HG02943 (cell line): ENCODE measurements around the gene HHIPL2.

Experiments used
- ATAC-seq: cut with Tn5 transposase; IDR thresholded peaks from one replicate; pipeline ENCODE4 v1.9.1; 2021; ENCODE audit warnings: mild to moderate bottlenecking, low read depth, moderate library complexity; ENCODE audit not compliant: unreplicated experiment

The HHIPL2 gene

DNA sequence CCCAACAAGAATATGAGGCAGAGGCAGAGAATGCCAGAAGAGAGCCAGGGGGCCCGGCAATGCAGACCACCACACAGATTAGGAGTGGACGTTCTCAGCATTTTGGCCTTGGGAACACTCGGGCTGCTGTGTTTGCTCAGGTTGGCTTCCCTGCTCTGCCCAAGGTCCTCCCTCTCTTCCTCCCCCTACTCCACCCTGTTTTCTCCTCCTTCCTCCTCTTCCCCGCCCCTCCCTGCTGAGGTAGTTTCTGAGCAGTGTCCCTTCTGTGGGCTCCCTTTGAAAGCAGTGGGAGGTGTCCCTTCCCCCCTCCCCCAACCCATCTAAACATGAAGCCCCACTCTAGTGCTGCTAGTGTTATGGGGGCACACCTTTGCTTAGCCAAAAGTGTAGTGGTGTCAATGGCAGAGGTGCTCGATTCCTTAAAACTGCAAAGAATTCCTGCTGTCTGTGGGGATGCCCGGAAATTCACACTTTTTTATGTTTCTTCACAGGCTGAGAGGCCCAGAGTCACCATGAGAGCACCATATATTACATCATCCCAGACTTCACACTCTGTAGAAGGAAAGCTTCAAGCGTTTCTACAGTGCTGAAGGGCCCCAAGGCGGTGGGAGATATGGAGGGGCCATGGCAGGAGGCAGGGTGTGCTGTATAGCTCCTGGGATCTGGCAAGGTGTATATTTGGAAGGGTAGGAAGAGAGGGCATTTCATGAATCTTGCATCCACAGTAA lies at the start of gene HHIPL2:
Gene HHIPL2, minus strand, starts transcription at position 161 of the 728 bp plus-strand sequence. Its CDS starts 60 bp downstream, at position 101.
- no peak for ATAC-seq

DNA sequence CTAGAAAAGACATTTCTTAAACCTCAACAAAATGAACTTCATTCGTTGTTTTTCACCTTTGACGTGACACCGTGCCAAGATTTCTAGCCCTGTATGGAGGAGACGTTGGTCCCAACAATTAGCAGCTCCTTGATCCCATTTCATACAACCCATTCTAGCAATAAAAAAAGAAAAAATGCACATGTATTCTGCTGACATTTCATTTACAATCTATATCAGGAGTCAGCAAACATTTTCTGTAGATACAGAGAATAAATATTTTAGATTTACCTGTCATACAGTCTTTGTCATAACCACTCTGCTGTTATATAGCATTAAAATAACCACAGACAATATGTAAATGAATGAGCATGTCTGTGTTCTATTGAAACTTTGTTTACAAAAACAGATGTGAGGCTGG lies 48.8 kb upstream of the HHIPL2 start:
- no peak for ATAC-seq

DNA sequence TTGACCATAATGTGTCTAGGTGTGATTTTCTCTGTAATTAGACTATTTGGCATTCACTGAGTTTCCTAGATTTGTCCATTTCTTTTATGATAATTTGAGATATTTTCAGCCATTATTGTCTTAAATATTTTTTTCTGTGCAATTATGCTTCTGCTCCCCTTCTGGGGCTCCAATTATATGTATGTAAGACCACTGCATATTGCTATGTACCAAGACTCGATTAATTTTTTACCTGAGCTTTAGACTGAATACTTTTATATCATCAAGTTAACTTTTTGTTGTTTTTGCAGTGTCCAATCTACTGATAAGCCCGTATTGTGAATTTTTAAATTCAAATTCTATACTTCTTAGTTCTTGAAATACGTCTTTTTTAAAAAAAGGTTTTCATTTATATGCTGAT lies 46.9 kb upstream of the HHIPL2 start:
- no peak for ATAC-seq

DNA sequence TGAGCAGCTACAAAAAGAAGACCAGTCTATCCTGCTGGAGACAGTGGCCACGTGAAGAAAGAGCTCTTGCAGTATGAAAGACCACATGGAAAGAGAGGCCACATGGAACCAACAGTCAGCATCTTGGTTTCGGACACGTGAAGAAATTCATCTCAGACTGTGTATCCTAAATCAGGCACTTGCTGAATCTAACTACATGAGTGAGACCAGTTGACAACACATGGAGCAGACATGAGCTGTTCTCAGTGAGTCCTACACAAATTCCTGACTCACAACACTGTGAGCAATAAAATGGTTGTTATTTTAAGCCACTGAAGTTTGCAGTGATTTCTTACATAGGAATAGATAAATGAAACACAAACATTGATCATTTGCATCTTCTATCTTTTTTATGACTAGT lies 44.3 kb upstream of the HHIPL2 start:
- ATAC-seq = no peak

DNA sequence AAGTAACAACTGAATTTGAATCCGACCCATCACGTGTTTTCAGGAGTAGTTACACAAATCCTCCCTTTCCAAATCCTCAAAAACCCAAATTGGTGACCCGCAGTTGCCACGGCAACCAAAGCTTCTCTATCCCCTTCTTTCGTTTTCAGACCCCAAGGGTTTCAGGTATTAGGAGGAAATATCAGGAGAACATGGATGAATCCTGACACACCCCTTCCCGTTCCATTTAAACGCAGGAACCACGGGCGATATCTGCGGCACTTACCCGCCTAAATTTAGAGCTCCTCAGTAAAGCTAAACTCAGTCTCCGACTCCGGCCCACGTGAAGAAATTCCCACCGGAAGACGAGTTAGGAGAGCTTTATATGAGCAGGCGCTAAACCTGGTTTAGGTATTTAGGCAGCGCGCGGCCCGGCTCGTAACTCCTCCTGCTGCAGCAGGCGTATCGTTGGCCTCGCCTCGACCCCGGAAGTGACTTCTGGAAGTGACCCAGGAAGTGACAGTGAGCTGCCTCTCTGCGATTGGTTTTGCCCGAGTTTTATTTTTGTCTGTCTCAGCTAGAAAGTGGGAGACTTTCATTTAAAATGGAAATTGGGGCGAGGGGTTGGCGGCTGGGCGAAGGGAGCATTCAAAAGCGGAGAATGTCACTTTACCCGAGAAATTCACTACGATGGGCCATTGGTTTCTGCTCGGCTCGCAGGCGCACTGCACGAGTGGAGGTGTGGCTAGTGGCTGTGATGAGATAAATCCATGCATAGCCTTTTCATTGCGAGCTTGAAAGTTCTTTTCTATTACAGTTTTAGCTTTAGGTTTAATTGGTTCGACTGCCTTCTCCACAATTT lies 41.8 kb upstream of the HHIPL2 start, which contains the start of gene TAF1A:
Gene TAF1A, minus strand, starts transcription at position 472 of the 841 bp plus-strand sequence.
- ATAC-seq = peak; percentile 99

DNA sequence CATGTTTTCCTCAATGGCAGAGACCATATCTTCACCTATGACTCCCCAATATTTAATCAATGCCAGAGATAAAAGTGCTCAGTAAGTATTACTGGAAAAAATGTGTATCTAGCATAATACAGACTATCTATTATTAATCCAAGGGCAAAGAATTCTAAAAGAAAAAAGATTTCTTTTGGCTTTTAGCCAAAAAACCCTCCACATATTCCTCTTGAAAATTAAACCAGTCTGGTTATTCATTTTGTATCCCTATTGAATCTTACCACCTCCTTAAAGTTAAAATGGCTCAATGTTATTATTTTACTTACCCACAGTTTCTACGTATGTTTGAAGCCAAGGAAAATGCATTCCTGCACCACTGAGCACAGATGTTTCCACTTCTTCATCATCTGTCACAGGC lies 40.2 kb upstream of the HHIPL2 start:
- ATAC-seq = no peak

DNA sequence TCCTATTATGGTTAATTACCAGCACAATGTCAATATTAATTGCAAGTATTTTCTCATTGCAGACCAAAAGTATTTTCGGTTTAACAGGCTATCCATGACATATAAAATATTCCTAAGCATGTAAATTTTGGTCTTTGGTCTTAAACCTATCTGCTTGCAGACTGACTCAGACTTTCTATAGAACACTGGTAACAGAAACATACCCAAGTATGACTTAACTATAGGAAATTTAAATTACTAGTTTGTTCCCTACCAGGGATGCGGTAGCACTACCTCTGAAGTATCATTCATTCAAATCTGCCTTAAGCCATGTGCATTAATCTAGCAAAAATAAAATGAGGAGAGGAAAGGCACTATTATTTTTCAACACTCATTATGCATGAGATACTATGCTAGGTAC lies 38.9 kb upstream of the HHIPL2 start:
- no peak for ATAC-seq

DNA sequence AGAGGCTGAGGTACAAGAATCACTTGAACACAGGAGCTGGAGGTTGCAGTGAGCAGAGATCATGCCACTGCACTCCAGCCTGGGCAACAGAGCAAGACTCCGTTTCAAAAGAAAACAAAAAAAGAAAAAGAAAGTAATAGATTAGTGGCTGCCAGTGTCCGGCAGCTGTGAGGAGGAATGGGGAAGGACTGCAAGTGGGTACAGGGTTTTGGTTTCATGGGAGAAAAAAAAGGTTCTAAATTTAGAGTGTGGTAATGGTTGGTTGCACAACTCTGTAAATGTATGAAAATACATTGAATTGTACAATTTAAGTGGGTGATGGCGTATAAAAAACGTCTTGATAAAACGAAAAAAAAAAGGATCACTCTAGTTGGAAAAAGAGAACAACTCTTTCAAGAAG lies 35.2 kb upstream of the HHIPL2 start:
- ATAC-seq = peak; percentile 95

DNA sequence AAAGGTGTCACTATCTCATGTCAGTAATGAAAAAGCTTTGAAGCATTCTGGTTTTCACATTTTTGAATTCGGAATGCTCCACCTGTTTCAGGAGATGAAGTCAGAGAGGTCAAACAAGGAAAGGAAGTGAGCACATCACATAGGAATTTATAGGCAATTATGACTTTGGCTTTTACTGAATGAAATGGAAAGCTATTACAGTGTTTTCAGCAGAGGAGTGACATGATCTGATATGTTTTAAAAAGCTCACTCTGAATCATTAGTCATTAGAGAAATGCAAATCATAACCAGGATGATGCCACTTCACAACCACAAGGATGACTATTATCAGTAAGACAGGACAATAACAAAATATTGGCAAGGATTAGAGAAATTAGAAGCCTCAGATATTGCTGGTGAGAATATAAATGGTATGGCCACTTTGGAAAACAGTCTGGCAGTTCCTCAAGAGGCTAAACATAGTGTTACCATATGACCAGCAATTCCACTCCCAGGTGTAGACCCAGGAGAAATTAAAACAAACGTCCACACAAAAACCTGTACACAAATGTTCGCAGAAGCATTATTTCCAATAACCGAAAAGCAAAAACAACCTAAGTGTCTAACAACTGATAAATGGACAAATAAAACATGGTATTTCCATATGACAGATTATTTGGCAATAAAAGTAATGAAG lies 34.3 kb upstream of the HHIPL2 start:
- no peak for ATAC-seq

DNA sequence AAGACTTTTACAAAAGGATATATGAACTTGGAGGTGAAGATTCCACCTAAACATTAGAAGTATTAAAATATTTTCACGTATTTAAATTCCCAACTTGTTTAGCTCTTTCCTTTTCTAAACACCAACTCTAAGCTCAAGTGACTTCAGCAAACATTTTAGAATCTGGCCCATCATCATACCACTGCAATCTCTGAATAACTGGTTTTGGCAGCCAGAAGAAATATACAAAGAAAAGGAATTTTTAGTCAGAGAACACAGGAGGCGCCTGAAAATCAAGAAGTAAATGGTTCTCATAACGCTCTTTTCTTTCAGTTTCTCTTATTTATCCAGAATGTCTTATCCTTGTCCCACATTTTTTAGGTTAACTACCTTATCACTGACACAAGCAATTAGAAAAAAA lies 31.4 kb upstream of the HHIPL2 start:
- ATAC-seq = no peak

DNA sequence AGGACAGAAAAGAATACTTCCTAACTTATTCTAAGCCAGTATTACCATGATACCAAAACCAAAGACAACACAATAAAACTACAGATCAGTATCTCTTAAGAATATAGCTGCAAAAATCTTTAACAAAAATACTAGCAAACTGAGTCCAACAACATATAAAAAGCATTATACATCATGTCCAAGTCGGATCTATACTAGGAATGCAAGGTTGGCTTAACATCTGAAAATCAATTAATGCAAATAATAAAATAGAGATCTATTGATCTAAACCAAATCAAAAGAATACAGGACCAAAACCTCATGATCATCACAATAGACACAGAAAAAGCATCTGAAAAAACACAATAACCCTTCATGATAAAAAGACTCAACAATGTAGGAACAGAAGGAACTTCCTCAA lies 22.9 kb upstream of the HHIPL2 start:
- ATAC-seq = no peak

DNA sequence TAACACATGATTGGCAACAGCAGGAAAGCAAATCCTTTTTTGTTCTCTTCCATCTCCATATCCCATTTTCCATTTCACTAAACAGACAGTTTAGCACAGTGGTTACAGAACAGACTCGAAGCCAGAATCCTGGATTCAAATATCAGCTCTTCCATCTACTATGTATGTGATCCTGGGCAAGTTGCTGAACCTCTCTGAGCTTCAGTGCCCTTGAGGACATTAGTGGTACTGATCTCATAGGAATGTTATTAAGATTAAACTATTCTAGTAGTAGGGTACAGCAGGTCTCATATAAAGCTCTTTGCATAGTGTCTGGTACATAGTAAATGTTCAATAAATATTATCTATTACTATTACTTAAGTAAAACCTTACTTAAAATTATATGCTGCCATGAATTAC lies 13.8 kb upstream of the HHIPL2 start:
- no peak for ATAC-seq

DNA sequence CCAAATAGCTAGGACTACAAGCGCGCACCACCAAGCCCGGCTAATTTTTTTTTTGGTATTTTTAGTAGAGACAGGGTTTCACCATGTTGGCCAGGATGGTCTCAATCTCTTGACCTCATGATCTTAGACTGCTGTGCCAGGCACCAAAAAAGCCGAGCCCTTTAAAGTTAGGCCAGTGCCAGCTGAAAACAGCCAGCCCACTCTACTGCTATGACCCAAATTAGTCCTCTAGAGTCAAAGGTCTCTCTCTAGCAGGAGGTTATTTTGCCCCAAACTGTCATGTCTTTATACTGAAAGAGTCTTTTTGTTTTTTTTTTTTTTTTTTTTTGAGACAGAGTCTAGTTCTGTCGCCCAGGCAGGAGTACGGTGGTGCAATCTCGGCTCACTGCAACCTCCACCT lies 9.7 kb upstream of the HHIPL2 start:
- no peak for ATAC-seq

DNA sequence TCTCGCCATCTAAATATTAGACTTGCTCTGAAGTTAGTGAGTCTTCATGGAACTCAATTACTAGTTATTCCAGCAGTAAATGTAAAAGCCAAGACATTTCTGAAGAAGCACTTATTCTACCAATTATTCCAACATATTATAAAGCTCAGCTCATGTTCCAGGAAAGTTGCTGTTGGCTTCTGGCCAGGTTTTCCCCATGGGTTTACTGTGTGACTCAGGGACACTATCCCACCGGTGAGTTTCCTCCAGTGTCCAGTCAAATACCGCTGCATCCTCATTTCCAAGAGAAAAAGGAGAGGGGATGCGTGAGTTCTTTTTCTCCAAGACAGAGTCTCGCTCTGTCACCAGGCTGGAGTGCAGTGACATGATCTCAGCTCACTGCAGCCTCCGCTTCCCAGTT lies 9.2 kb upstream of the HHIPL2 start:
- no peak for ATAC-seq

DNA sequence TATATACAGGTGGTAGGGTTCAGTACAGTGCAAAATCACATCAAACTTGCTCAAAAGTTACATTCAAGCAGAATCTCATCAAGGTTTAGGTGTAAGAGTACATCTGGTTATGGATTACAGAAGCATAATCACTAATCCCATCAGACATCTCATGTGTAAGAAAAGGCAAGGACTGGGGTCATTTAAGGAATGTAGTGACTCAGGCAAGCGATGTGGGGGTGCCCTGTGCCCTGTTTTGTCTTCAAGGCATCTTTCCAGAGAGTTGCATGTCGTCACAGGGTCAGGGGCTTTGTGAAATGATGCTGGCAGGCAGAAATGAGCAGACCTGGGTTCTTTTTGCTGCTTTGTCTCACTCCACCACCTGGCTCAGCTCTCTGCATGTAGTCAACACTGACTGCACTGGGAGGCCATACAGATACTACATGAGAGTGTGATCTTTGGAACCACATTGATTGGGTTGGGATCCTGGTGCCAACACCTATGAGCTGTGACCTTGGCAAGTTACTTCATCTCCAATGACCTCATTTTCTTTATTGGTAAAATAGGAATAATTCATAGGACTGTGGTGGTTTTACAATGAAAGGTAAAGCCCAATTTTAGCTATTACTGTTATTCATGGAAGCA lies 8.2 kb upstream of the HHIPL2 start:
- no peak for ATAC-seq

DNA sequence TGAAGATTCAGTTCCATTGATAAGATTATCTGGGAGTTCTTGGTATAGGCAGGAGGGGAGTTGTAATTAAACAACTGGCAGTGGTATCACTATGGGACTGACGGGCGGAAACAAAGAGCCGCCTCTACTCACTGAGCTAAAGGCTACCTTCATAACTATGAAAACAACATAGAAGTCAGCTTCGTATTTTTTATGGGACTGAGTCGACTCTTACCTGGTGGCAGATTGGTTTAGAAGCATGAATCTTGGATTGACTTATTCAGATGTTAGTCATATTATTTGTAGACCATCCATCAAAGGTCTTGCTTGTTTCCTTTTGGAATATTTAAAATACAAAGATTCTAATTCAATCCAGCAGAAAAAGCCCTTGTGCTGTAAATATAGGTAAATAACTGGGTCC lies 6.3 kb upstream of the HHIPL2 start:
- no peak for ATAC-seq

DNA sequence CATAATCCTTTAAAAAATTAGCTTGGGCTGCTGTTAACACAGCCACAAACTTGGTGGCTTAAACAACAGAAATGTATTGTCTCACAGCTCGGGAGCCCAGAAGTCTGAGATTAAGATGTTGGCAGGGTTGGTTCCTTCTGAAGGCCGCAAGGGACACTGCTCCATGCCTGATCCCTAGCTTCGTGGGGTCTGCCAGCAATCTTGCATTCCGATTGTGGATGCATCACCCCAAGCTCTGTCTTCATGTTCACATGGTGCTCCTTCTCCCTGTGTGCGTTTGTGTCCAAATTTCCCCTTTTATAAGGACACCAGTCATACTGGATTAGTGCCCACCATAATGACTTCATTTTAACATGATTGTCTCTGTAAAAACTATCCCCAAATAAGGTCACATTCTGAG lies 5.0 kb upstream of the HHIPL2 start:
- no peak for ATAC-seq

DNA sequence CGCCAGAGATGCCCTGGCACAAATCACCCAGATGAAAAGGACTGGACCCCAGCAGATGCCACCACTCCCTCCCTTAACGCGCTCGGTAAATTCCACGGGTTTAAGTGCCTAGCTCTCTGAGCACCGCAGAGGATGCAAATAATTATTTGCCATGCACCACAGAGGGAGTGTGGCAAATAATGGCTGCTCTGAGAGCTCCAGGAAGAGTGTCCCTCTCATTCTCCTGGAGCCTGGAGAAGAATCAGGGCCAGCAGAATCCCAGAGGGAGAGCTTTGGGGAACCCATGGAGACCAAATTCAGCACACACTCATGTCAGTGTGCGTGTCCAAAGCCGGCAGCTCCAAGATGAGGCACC lies 667 bp downstream of the HHIPL2 start:
- ATAC-seq = no peak

DNA sequence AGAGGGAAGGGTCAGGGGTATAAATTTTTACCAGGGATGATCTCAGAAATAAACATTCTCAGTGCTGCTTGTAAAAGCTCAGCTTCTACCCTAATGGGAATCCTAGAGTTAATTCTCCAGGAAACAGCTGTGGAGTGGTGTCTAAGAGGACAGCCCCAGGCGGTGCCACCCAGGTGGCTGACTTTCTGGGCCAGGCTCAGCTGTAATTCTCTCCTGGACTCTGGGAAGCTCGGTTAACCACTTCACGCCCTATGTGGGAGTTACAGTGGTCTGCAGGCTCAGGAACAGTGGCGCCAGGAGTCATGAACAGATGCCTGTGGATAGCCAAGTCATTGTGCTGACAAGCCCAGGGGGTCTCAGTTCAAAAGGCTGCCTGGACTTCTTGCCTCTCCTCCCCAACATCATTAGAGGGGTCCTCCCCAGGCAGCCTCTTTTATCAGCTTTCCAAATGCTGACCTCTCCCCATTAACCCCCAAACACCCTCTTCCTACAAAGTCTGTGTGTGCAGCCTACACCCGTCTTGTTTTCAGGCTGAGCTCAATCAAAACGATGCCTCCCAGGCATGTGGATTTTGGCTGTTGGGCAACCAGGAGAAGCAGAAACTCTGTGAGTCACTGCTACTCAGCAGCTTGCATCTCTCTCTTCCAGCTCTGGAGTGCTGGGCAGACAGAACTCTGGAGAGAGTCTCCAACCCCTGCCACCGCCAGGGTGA lies 1.2 kb downstream of the HHIPL2 start:
- no peak for ATAC-seq

DNA sequence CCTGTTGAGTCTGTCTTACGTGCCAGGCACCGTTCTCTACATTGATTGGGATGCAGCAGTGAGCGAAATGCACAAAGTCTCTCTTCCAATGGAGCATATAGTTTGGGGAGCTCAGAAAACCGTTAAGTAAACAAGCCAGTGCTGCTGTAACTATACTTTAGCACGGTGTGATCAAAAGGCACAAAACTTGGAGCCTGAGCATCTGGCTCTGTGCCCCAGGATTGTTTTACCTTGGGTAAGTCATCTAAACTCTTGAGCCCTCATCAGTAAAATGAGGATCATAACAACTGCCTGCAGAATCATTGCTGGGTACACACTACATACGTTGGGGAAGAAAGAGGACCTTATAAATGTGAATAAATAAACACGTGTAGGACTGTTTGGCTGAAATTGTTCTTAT lies 1.8 kb downstream of the HHIPL2 start:
- no peak for ATAC-seq
